NCI-H446 (cell line): Measurements from ENCODE around the gene WFIKKN1.

Source experiments
- DNase-seq, 2 experiments: peaks; one replicate each; lab custom pipeline; 2025; lab: John Stamatoyannopoulos, UW

The WFIKKN1 gene

GRCh38 chr16:624526-625070 lies 6.2 kb upstream of the WFIKKN1 start:
- DNase-seq: no peak

DNA sequence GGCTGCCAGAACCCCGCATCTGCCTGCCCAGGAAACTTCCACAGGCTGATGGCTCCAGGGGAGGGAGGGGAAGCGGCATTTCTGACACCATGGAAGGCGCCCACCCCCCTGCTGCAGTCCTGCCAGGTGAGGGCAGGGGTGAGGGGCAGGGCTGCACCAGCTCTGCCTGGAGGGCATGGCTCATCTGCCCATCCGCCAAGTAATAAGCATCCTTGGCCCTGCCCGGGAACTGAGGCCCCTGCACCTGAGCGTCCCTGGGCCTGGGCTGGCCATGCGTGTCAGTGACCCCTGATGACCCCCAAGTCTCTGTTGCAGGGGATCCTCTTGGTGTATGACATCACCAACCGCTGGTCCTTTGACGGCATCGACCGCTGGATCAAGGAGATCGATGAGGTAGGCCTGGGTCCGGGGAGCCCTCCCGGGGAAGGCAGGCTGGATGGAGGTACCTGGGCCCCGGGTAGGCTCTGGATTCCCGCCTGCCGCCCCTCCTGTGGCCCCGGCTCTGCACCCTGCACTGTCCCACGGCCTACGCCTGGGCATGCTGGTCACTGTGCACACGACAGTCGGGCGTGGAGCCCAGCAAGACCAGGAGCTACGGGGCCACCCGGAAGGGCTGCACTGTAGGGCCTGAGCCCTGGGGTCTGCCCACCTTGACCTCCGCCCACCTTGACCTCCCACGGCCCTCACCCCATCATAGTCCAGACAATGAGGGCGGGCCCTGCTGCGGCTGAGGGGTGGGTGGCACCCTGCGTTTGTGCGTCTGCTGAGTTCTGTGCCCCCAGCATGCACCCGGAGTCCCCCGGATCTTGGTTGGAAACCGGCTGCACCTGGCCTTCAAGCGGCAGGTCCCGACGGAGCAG lies 5.4 kb upstream of the WFIKKN1 start:
- no peak for DNase-seq

DNA sequence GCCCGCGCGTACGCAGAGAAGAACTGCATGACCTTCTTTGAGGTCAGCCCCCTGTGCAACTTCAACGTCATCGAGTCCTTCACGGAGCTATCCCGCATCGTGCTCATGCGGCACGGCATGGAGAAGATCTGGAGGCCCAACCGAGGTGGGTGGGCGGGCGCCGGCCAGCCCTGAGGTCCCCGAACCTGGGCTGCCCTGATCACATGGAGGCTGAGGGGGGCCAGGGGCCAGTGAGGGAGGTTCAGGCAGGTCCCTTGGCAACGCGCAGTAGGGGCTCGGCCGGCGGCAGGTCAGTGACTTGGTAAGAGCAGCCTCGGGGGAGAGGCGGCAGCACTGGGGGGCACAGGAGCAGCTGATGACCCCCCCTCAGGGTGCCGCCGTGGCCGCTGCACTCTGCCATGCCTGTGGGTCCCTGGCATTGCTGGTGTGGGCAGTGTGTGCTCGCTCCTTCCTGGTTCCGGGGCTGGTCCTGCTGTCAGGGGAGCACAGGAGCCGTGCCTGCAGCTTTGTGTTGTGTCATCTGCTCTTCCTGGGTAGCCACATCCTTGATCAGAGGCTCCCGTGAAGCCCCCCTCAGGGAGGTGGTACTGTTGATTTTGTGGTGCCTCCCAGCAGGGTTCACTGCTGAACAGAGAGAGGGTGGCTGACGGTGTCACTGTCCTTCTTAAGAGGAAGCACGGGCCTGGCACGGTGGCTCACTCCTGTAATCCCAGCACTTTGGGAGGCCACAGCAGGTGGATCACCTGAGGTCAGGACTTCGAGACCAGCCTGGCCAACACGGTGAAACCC lies 4.6 kb upstream of the WFIKKN1 start:
- no peak for DNase-seq

DNA sequence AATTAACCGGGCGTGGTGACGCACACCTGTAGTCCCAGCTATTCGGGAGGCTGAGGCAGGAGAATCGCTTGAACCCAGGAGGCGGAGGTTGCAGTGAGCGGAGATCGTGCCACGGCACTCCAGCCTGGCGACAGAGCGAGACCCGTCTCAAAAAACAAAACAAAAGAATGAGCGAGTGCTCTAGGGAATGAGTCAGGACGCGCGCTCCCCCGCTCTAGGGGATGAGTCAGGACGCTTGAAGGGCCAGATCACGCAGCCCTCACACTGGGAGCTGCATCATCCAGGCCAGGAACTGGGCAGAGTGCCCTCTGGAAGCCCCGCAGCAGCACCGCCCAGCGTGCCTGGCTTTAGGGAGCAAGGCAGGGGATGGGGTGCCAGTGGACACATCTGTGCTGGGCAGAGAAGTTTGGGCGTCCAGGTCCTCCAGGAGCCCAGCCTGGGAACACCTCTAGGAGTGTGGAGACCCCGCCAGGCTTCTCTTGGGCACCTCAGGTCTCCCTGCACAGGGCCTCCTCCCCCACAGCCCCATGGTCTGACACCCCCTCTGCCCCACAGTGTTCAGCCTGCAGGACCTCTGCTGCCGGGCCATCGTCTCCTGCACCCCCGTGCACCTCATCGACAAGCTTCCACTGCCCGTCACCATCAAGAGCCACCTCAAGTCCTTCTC lies 3.9 kb upstream of the WFIKKN1 start:
- peak in 1 of 2 experiments; percentile 26 for DNase-seq

DNA sequence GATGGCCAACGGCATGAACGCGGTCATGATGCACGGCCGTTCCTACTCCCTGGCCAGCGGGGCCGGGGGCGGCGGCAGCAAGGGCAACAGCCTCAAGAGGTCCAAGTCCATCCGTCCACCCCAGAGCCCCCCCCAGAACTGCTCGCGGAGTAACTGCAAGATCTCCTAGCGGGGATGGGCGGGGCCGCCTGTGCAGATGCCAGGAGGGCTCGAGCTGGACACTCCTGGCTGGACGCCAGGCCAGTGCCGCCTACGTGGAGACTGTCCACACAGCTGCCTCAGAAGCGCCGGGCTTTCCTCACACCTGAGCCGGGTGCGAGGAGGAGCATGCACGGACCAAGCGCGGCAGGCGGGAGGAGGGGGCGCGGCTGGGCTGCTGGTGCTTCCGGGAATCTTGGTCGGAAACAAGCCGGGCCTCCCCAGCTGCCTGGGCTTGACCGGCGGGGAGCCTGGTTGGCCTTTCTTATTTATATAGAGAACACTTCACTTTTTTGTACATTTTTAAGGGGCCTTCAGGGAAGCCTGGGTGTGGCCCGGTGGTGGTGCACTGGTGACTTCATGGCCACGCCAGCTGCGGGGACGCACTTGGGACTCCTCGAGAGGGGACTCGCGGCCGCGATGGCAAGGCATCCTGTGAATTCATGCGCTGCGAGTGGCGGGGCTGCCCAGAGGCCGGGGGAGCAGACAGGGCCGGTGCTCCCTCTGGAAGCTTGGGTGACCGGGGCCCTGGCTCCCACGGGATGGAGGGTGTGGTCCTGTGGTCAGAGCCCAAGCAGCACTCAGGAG lies 3.1 kb upstream of the WFIKKN1 start:
- DNase-seq: no peak

DNA sequence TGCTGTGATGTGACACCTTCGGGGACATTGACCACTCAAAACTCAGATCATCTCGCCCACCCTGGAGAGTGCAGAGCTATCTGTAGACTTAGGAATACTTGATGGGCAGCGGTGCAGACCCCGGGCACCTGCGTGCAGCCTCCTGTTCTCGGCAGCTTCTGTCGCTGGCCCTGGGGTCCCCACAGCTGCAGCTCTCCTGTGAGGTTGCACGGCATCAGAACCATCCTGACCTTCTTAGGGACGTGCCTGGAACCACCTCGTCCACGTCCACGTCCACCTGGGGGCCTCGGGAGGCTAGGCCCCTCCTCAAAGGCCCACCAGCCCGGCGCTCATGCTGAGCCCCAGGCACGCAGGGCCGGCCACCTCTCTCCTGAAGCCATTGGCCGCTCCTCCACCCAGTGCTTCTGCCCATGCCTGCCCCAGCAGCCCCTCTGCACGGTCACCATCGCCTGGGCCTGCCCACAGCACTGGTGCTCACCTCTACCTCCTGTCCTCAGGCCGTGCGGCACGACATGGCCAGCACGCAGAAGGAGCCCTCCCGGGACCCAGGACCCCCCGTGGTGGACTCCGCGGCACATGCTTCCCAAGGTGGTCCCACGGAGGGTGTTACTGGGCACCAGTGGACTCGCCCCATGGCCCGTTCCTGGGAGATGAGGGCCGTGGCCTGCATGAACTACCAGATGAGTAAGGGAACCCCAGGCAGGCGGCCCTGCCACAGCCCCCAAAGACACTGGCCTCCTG lies 2.3 kb upstream of the WFIKKN1 start:
- no peak for DNase-seq

- DNase-seq: no peak
These were observed 1.5 kb upstream of the WFIKKN1 start for GRCh38 chr16:629185-629832.

- DNase-seq: no peak
These were observed 944 bp upstream of the WFIKKN1 start for GRCh38 chr16:629833-630248.

DNA sequence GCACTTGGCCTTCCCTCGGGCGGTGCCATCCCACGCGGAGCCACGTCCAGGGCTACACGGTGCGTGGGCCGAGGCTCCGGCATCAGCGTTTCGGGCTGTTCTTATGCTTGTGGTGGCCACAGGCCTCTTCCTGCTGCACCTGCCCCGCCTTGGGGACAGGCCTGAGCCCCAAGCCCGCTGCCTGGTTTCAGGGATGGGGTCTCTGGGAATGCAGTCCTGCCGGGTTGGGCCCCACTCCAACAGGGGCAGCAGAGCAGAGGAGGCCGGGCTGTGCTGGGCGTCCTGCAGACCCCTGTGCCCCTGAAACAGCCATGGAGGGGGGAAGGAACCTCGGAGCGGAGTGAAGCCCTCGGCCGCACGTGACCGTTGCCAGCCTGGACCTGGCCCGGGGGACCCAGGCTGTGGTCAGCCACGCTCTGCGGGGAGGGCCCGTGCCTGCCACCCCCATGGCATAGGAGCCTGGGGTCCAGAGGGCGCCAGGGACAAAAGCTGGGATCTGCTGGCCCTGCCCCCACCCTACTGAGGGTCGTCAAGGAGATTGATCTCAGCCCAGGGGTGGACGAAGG lies 453 bp upstream of the WFIKKN1 start:
- no peak for DNase-seq

- DNase-seq: no peak
These were observed 1.1 kb downstream of the WFIKKN1 start for GRCh38 chr16:631808-632358.

- DNase-seq: no peak
These were observed 1.9 kb downstream of the WFIKKN1 start for GRCh38 chr16:632486-633335.

DNA sequence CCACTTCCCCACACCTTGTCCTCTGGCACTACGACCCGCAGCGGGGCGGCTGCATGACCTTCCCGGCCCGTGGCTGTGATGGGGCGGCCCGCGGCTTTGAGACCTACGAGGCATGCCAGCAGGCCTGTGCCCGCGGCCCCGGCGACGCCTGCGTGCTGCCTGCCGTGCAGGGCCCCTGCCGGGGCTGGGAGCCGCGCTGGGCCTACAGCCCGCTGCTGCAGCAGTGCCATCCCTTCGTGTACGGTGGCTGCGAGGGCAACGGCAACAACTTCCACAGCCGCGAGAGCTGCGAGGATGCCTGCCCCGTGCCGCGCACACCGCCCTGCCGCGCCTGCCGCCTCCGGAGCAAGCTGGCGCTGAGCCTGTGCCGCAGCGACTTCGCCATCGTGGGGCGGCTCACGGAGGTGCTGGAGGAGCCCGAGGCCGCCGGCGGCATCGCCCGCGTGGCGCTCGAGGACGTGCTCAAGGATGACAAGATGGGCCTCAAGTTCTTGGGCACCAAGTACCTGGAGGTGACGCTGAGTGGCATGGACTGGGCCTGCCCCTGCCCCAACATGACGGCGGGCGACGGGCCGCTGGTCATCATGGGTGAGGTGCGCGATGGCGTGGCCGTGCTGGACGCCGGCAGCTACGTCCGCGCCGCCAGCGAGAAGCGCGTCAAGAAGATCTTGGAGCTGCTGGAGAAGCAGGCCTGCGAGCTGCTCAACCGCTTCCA lies 2.7 kb downstream of the WFIKKN1 start:
- DNase-seq: no peak

DNA sequence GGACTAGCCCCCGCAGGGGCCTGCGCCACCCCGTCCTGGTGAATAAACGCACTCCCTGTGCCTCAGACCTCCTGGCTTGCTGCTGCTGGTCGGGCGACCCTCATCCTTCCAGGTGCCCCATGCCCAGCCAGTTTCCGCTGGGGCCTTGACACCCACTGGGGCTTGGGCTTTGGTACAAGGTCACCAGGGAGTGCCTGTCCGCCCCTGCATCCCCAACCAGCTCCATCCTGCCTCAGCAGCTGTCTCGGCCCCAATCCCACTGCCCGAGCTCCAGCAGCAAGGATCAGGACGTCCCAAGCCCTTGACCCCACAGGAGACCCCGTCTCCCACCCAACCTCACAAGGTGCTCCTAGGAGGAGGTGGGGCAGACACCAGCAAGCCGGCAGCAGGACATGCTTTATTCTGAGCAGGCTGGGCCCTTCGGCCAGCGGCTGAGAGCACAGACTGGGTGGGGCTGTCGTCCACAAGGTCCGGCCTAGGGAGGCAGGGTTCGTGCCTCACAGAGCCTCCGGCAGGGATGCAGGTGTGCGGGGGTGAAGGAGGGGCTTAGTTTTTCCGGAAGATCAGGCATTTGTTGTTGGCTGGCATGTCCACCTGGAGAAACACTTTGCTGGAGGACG lies 3.4 kb downstream of the WFIKKN1 start:
- DNase-seq: no peak

DNA sequence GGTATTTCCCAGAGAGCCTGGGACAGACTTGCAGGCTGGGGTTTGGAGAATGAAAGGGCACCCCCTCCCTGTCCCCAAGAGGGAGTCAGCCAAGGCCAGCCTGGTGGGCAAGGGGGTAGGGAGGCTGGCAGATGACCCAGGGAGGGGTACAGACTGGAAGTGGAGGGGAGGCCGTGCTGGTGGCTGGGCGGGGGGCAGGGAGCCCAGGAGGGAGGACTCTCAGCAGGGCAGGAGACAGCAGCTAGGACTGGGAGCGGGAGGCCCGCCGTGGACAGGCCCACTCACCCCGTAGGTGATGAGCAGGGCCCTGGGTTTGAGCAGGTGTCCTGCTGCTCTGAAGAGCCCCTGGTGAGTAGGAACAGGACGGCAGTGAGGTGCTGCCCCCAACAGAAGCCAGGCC lies 4.2 kb downstream of the WFIKKN1 start:
- no peak for DNase-seq

- no peak for DNase-seq
These were observed 4.9 kb downstream of the WFIKKN1 start for GRCh38 chr16:635573-636205.

- peak; percentile 80 to 95 for DNase-seq
These were observed 5.7 kb downstream of the WFIKKN1 start, which contains the start of gene METTL26 for GRCh38 chr16:636206-637080. Gene METTL26 (minus strand): TSS chr16:636305. CDS start chr16:636290, 15 bp downstream.
